ENCODE results near the gene SPOCK3. TPM values are rescaled to one million over a fixed set of nuclear protein-coding genes. Genes with fewer than 3 reads are reported as not detected.
A peak's percentile ranks its signal among the peaks of the same experiment; 100 is the strongest.

SPOCK3 gene
- total RNA-seq, 2 donors from 2014 or later: 21.1 to 22.5 TPM

- H3K36me3 Mint-ChIP-seq (ENCODE audit: low read depth): no peaks in the 10 kb centered on the region
- Histone ChIP-seq H3K4me1 (ENCODE audit: control insufficient read depth, insufficient read depth, low read length) (peaks cover 9% of the 10 kb centered on the region), H3K9ac (ENCODE audit: extremely low read depth, low read length, poor library complexity, severe bottlenecking) (no peak overlapping the region), H3K27ac (ENCODE audit: low read depth, low read length) (no peak overlapping the region), H3K27me3 (ENCODE audit: control insufficient read depth, insufficient read depth, low read length, poor library complexity, severe bottlenecking) (no peaks in the 10 kb centered on the region), H3K4me3 (ENCODE audit: low read length) (no peak overlapping the region), H3K36me3 (ENCODE audit: control insufficient read depth, insufficient read depth, low read length) (no peaks in the 10 kb centered on the region), H3K9me3 (ENCODE audit: control insufficient read depth, low read length) (no peaks in the 10 kb centered on the region)
- 90 to 92% methylated on average over 3 to 4 of the region's 4 CpGs for WGBS, 2 experiments (ENCODE audit: insufficient coverage in 1 of 2, insufficient read length in 1 of 2)
- no peaks in the 10 kb centered on the region for H3K27me3 Mint-ChIP-seq (ENCODE audit: insufficient read depth)
- DNase-seq: no peak
- H3K9me3 Mint-ChIP-seq: no peaks in the 10 kb centered on the region
- no peak overlapping the region for H3K27ac Mint-ChIP-seq
- H3K4me1 Mint-ChIP-seq: peaks cover 20% of the 10 kb centered on the region
- H3K4me3 Mint-ChIP-seq: no peak overlapping the region
- TF ChIP-seq CTCF (conservative IDR thresholded peaks at IDR 0.05): peak; percentile 21
These were observed 117.0 kb downstream of the SPOCK3 start for GRCh38 chr4:167117273-167117672.

- no peak overlapping the region for H3K27ac Mint-ChIP-seq
- Histone ChIP-seq H3K9ac (ENCODE audit: extremely low read depth, low read length, poor library complexity, severe bottlenecking) (no peak overlapping the region), H3K4me3 (ENCODE audit: low read length) (no peak overlapping the region), H3K27ac (ENCODE audit: low read depth, low read length) (no peak overlapping the region), H3K4me1 (ENCODE audit: control insufficient read depth, insufficient read depth, low read length) (peaks cover 9% of the 10 kb centered on the region), H3K27me3 (ENCODE audit: control insufficient read depth, insufficient read depth, low read length, poor library complexity, severe bottlenecking) (no peaks in the 10 kb centered on the region), H3K9me3 (ENCODE audit: control insufficient read depth, low read length) (no peaks in the 10 kb centered on the region), H3K36me3 (ENCODE audit: control insufficient read depth, insufficient read depth, low read length) (no peaks in the 10 kb centered on the region)
- H3K27me3 Mint-ChIP-seq (ENCODE audit: insufficient read depth): no peaks in the 10 kb centered on the region
- H3K36me3 Mint-ChIP-seq (ENCODE audit: low read depth): no peaks in the 10 kb centered on the region
- no peak overlapping the region for H3K4me3 Mint-ChIP-seq
- no peak for TF ChIP-seq CTCF (conservative IDR thresholded peaks at IDR 0.05)
- H3K4me1 Mint-ChIP-seq: peaks cover 20% of the 10 kb centered on the region
- DNase-seq: no peak
- no peaks in the 10 kb centered on the region for H3K9me3 Mint-ChIP-seq
- WGBS, 2 experiments (ENCODE audit: insufficient coverage in 1 of 2, insufficient read length in 1 of 2): 90 to 94% methylated on average over 4 of the region's 4 CpGs
These were observed 119.8 kb downstream of the SPOCK3 start for GRCh38 chr4:167114416-167114971.

GRCh38 chr4:167111622-167112021, 122.7 kb downstream of the SPOCK3 start:
- no peak for DNase-seq
- H3K27ac ChIP-seq (ENCODE audit: low read depth, low read length): no peak overlapping the region
- no peaks in the 10 kb centered on the region for H3K36me3 Mint-ChIP-seq (ENCODE audit: low read depth)
- H3K9ac ChIP-seq (ENCODE audit: extremely low read depth, low read length, poor library complexity, severe bottlenecking): no peak overlapping the region
- no peak overlapping the region for H3K4me3 ChIP-seq (ENCODE audit: low read length)
- WGBS, 2 experiments (ENCODE audit: insufficient coverage in 1 of 2, insufficient read length in 1 of 2): 93 to 100% methylated on average over 1 of the region's 1 CpG
- peaks cover 13% of the 10 kb centered on the region for H3K4me1 Mint-ChIP-seq
- H3K27me3 ChIP-seq (ENCODE audit: control insufficient read depth, insufficient read depth, low read length, poor library complexity, severe bottlenecking): no peaks in the 10 kb centered on the region
- H3K36me3 ChIP-seq (ENCODE audit: control insufficient read depth, insufficient read depth, low read length): no peaks in the 10 kb centered on the region
- no peak for TF ChIP-seq CTCF (conservative IDR thresholded peaks at IDR 0.05)
- peaks cover 9% of the 10 kb centered on the region for H3K4me1 ChIP-seq (ENCODE audit: control insufficient read depth, insufficient read depth, low read length)
- no peaks in the 10 kb centered on the region for H3K9me3 ChIP-seq (ENCODE audit: control insufficient read depth, low read length)
- H3K27me3 Mint-ChIP-seq (ENCODE audit: insufficient read depth): no peaks in the 10 kb centered on the region
- no peak overlapping the region for H3K4me3 Mint-ChIP-seq
- no peak overlapping the region for H3K27ac Mint-ChIP-seq
- H3K9me3 Mint-ChIP-seq: no peaks in the 10 kb centered on the region
